GM19452 (cell line): ENCODE data around the gene RBM44.

Experiments used
- ATAC-seq: cut with Tn5 transposase; IDR thresholded peaks from one replicate; pipeline ENCODE4 v1.9.1; 2021; ENCODE audit not compliant: unreplicated experiment

RBM44 gene

GRCh38 chr2:237885111-237885930, 86.7 kb downstream of the RBM44 start:
- ATAC-seq, result no peak

DNA sequence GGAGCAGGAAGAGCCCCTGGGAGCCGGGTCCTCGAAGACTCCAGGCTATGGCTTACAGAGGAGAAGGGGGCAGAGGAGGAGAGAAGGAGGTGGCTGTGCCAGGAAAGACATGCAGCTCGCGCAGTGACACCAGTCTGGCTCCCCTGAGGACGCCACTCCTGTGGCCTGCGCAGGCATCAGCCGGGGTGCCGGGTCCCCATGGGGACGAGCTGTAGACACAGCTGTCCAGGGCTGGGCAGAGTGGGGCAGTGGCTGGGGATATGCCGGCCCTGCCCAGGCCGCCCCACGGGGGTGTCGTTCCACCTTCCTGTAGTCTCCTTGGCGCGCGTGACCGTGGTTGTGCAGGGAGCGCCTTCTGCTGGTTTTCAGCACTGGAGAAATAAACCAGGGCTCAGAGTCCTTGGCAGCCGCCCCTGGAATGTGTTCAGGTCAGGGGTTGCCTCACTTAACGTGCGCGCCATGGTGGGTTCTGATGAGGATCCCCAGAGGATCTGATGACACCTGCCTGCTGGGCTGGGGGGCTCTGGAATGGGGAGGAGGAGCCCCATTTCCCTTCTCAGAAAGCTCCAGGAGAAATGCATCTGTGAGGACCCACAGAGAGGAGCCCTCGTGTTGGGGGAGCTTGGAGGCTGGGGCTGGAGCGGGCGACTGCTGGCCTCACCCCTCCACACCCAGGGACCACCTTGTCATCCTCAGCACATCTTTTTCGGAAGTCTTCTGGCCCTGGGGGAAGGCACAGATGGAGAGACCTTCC, 87.5 kb downstream of the RBM44 start:
- ATAC-seq, result no peak

DNA sequence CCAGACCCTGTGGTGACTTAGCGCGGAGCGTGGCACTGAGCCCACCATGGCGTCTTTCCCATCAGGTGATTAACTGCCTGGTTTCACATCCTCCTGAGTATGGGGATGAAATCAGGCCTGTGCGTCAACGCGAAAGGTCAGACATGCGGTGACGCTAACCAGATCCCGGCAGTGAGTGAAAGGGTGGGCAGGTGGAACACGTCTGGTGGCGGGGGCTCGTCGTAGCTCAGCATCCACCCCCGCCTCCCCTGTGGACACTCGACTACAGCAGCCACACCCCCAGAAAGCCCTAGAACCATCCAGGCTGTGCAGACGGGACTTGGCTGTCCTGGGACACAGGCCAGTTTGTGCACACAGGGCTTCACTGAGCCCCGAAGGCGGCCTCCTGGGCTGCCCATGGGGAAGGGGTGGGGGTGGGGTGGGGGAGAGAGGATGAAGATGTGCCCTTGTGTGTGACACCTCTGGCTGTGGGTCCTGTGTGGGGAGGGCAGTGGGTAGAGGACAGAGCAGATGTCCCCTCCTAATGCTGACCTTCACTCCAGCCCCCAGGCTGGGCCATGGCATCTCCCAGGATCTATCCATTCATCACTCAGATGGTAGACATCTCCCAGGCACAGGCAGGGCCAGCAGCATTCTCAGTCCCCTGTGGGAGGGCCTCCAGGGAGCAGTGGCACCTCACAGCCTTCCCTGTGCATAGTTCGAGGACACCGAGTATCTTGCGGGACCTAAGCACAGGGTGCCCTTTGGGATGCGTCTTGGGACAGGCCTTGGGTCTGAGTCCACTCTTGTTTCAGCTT, 88.3 kb downstream of the RBM44 start:
- ATAC-seq, result no peak

DNA sequence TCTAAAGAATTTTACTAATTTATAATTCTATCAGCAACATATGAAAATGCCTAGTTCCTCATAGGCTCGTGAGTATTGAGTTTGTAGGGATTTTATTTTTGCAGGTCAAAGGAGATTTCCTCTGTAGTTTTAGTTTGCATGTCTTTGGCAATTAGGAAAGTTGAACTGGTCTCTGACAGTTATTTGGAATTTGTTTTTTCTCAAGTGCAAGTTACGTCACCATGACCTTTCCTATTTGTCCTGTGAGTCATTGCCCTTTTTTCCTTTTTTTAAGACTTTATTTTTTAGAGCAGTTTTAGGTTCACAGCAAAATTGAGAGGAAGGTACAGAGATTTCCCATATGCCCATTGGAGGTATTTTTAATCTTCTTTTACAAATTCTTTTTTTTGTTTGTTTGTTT, 89.8 kb downstream of the RBM44 start:
- no peak for ATAC-seq

GRCh38 chr2:237889016-237889415, 90.4 kb downstream of the RBM44 start:
- ATAC-seq, result no peak

- no peak for ATAC-seq
Observed at GRCh38 chr2:237889811-237890210, 91.2 kb downstream of the RBM44 start.
